Naive thymus-derived CD8-positive, alpha-beta T cell (primary cell): ENCODE results near the gene TMEM186. TPM values are rescaled to one million over a fixed set of nuclear protein-coding genes. Genes with fewer than 3 reads are reported as not detected.
"Not testable (repeated sequence)": the region's sequence is repeated elsewhere in the genome, so short reads cannot be mapped to it uniquely, and the experiment has no call there.

Experiments used
- ATAC-seq, 2 donors: fragments of 150-1000 bp; cut with Tn5 transposase in 1 of 2; sonication (Bioruptor Pico), chemical (Tn5 transposase) in 1 of 2; 1 replicate in 1 of 2; 2 replicates in 1 of 2; pipeline ENCODE4 v1.10.0; 2021; ENCODE audit warnings: mild to moderate bottlenecking in 2 of 2, moderate library complexity in 2 of 2
- POLR2A ChIA-PET: fragments of 350-600 bp; sonication (Branson Sonifier 250); formaldehyde crosslinking; loops from one replicate; lab custom pipeline; 2021; ENCODE audit warnings: antibody characterized with exemption; lab: Charles Lee
- DNase-seq, 10 donors: peaks; one replicate each; pipeline versions ENCODE4 v3.0.0 to v3.0.0-alpha.2; 2020 to 2022
- H3K27ac Mint-ChIP-seq, 10 donors: one replicate each; pipeline ENCODE4 v1.8.0; 2020 to 2022; ENCODE audit warnings: mild to moderate bottlenecking in 10 of 10, mixed read lengths in 10 of 10, moderate library complexity in 4 of 10, inconsistent platforms in 1 of 10
- H3K27me3 Mint-ChIP-seq, 5 donors: one replicate each; pipeline ENCODE4 v1.8.0; 2021 to 2022; ENCODE audit warnings: mixed read lengths in 5 of 5
- H3K36me3 Mint-ChIP-seq, 3 donors: one replicate each; pipeline ENCODE4 v1.8.0; 2020 to 2022; ENCODE audit warnings: mixed read lengths in 3 of 3, mild to moderate bottlenecking in 2 of 3, inconsistent platforms in 1 of 3
- H3K4me1 Mint-ChIP-seq, 4 donors: one replicate each; pipeline ENCODE4 v1.8.0; 2021 to 2022; ENCODE audit warnings: mixed read lengths in 4 of 4
- H3K4me3 Mint-ChIP-seq, 10 donors: one replicate each; pipeline ENCODE4 v1.8.0; 2020 to 2022; ENCODE audit warnings: mild to moderate bottlenecking in 10 of 10, mixed read lengths in 10 of 10, moderate library complexity in 6 of 10, inconsistent platforms in 1 of 10
- H3K9me3 Mint-ChIP-seq, 9 donors: one replicate each; pipeline ENCODE4 v1.8.0; 2020 to 2022; ENCODE audit warnings: mixed read lengths in 9 of 9, mild to moderate bottlenecking in 3 of 9, inconsistent platforms in 1 of 9, moderate library complexity in 1 of 9
- polyA plus RNA-seq, 3 donors: library from polyadenylated mRNA; unstranded; fragments of 300-500 nt; fragmentation: Illumina TruSeq; gene quantifications; one replicate each; pipeline ENCODE4 v1.2.3, GENCODE V29; 2021
- total RNA-seq, 8 experiments: library from RNA in 2 of 8; stranded (reverse) in 2 of 8; gene quantifications; one replicate each; pipeline ENCODE4 v1.2.3 and lab custom pipeline; 2021 to 2026

TMEM186 gene
- total and polyA plus RNA-seq, 5 experiments from 2014 or later, result 10.3 to 15.8 (median 12.5) TPM

DNA sequence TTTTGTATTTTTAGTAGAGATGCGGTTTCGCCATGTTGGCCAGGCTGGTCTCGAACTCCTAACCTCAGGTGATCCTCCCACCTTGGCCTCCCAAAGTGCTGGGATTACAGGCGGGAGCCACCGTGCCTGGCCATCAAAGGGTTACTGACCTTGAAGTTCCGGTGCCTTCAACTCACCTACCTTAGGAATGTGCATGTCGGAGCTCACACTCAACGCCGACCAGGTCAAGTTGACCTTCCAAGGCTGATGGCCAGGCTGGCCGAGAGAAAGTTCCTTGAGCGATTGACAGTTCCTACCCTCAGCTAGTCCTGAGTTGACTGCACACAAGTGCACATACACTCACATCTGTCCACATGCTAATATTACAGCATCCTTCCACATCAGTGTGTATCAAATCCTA lies 11.1 kb downstream of the TMEM186 start:
- not testable (repeated sequence) for ATAC-seq, H3K36me3 Mint-ChIP-seq, H3K27me3 Mint-ChIP-seq, H3K9me3 Mint-ChIP-seq, H3K27ac Mint-ChIP-seq, H3K4me1 Mint-ChIP-seq, H3K4me3 Mint-ChIP-seq, DNase-seq
- POLR2A ChIA-PET, result interaction anchor here (0.6 kb wide), 1 partner anchor 270 kb away, joined by 4 read pairs; no protein-coding TSS in a partner anchor

DNA sequence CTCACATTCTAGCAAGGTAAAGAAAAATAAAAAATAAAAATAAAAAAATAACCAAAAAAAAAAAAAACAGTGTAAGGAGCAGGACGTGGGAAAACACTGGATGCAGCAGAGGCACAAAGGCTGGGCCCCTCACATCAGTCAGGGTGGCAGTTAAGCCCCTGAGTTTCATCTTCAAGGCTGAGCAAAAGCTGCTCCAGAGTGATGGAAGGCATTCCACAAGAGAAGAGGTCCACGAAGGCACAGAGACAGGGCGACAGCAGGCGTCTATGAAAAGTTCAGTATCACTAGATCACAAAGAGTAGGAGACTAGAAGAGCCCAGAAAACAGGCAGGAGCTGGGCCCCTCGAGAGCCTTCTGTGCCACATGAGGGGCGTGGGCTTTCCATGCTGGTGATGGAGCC lies 12.0 kb downstream of the TMEM186 start:
- POLR2A ChIA-PET, result no interaction called here
- no peak overlapping the region for H3K4me3 Mint-ChIP-seq
- DNase-seq, result no peak
- no peaks in the 10 kb centered on the region for H3K9me3 Mint-ChIP-seq
- H3K27me3 Mint-ChIP-seq, result no peaks in the 10 kb centered on the region
- no peak overlapping the region for H3K27ac Mint-ChIP-seq
- H3K36me3 Mint-ChIP-seq, result no peaks in the 10 kb centered on the region
- H3K4me1 Mint-ChIP-seq, result no peaks in the 10 kb centered on the region
- ATAC-seq, result no peak

- POLR2A ChIA-PET, result no interaction called here
Measured at GRCh38 chr16:8782673-8783072, 14.8 kb downstream of the TMEM186 start.

GRCh38 chr16:8781797-8782196 lies 15.6 kb downstream of the TMEM186 start:
- Mint-ChIP-seq H3K36me3 (peaks cover 0 to 11% (median 8%) of the 10 kb centered on the region in 3 donors), H3K4me1 (no peaks in the 10 kb centered on the region), H3K27me3 (no peaks in the 10 kb centered on the region)

More at GRCh38 chr16:8782673-8783072, 14.8 kb downstream of the TMEM186 start:
- no peak for DNase-seq
- ATAC-seq, result no peak
- Mint-ChIP-seq H3K36me3 (peaks cover 0 to 5% (median 2%) of the 10 kb centered on the region in 3 donors), H3K27me3 (no peaks in the 10 kb centered on the region), H3K9me3 (no peaks in the 10 kb centered on the region), H3K4me3 (no peak overlapping the region), H3K4me1 (no peaks in the 10 kb centered on the region), H3K27ac (peak overlapping the region in 1 of 10 donors; percentile 78)

DNA sequence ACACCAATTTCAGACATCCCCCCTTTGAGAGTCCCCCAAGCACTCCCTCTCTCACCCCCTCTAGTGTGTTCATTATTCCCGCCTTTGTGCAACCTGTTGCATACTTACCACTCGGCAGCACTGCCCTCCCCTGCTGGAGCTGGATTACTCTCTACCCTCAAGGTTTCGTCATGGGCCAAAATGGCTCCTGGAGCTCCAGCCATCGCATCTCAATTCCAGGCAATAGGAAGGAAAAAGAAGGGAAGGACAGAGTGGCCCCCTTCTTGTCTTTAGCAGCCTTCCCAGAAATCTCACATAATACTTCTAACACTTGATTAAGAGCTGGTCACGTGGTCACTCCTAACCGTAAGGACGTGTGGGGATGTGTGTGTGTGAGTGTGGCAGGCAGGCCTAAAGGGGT lies 20.2 kb downstream of the TMEM186 start:
- Mint-ChIP-seq H3K36me3 (peaks cover 4 to 49% (median 39%) of the 10 kb centered on the region in 3 donors), H3K4me3 (no peak overlapping the region), H3K4me1 (no peaks in the 10 kb centered on the region), H3K27me3 (no peaks in the 10 kb centered on the region), H3K27ac (peak overlapping the region in 1 of 10 donors; percentile 8), H3K9me3 (no peaks in the 10 kb centered on the region)
- DNase-seq (no peak), ATAC-seq (no peak)
- POLR2A ChIA-PET, result no interaction called here

More at GRCh38 chr16:8781797-8782196, 15.6 kb downstream of the TMEM186 start:
- ATAC-seq (no peak), DNase-seq (no peak)
- POLR2A ChIA-PET, result no interaction called here
- H3K9me3 Mint-ChIP-seq, result no peaks in the 10 kb centered on the region
- H3K4me3 Mint-ChIP-seq, result no peak overlapping the region
- H3K27ac Mint-ChIP-seq, result no peak overlapping the region

GRCh38 chr16:8776129-8776584 lies 21.3 kb downstream of the TMEM186 start:
- Mint-ChIP-seq H3K9me3 (no peaks in the 10 kb centered on the region), H3K36me3 (peaks cover 9 to 54% (median 39%) of the 10 kb centered on the region in 3 donors), H3K27ac (no peak overlapping the region), H3K4me3 (no peak overlapping the region), H3K4me1 (no peaks in the 10 kb centered on the region), H3K27me3 (no peaks in the 10 kb centered on the region)
- ATAC-seq (no peak), DNase-seq (no peak)
- POLR2A ChIA-PET, result no interaction called here

DNA sequence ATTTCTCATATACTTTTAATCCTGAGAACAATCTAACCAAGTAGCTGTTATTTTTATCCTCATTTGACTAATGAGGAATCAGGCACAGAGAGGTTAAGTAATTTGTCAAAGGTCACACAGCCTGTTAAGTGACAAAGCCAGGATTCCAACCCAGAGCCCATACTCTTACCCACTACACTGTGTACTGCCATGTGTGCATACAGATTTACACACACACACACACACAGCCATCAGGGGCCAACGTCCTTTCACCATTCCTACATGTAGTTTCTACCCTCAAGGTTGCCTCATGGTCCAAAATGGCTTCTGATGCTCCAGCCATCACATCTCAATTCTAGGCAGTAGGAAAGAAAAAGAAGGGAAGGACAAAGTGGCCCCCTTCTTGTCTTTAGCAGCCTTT lies 22.1 kb downstream of the TMEM186 start:
- Mint-ChIP-seq H3K36me3 (peaks cover 9 to 54% (median 39%) of the 10 kb centered on the region in 3 donors), H3K27ac (no peak overlapping the region), H3K4me3 (no peak overlapping the region), H3K27me3 (no peaks in the 10 kb centered on the region), H3K4me1 (no peaks in the 10 kb centered on the region), H3K9me3 (no peaks in the 10 kb centered on the region)
- POLR2A ChIA-PET, result interaction anchor here (0.5 kb wide), 1 partner anchor 149 kb away, joined by 3 read pairs; no protein-coding TSS in a partner anchor
- DNase-seq, result no peak
- ATAC-seq, result no peak

GRCh38 chr16:8774208-8774607 lies 23.2 kb downstream of the TMEM186 start:
- Mint-ChIP-seq H3K9me3 (no peaks in the 10 kb centered on the region), H3K27me3 (no peaks in the 10 kb centered on the region), H3K4me3 (no peak overlapping the region), H3K27ac (peak overlapping the region in 1 of 10 donors; percentile 33), H3K4me1 (no peaks in the 10 kb centered on the region), H3K36me3 (peaks cover 9 to 54% (median 42%) of the 10 kb centered on the region in 3 donors)
- DNase-seq, result no peak
- no peak for ATAC-seq
- POLR2A ChIA-PET, result no interaction called here

GRCh38 chr16:8773537-8773936 lies 23.9 kb downstream of the TMEM186 start:
- H3K9me3 Mint-ChIP-seq, result no peaks in the 10 kb centered on the region
- H3K4me3 Mint-ChIP-seq, result no peak overlapping the region
- H3K36me3 Mint-ChIP-seq, result peaks cover 9 to 59% (median 43%) of the 10 kb centered on the region in 3 donors
- H3K4me1 Mint-ChIP-seq, result no peaks in the 10 kb centered on the region
- no peak for ATAC-seq
- POLR2A ChIA-PET, result no interaction called here
- no peaks in the 10 kb centered on the region for H3K27me3 Mint-ChIP-seq
- DNase-seq, result no peak
- no peak overlapping the region for H3K27ac Mint-ChIP-seq

DNA sequence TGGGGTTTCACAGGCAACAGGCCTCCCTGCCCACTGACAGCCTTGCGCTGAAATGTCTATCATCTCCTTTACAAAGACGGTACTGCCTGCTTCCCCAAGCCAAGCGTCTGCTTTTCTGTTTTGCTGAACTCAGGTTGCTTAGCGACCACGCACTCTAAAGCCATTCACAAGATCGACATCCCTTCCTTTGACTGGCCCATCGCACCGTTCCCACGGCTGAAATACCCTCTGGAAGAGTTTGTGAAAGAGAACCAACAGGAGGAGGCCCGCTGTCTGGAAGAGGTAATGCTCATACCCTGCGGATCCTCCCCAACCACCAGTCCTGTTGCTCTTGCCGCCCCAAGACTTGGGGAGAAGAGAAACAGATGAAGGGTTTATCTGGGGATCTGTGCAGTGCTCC lies 28.7 kb downstream of the TMEM186 start:
- no peak overlapping the region for H3K4me3 Mint-ChIP-seq
- DNase-seq, result no peak
- no peak overlapping the region for H3K27ac Mint-ChIP-seq
- H3K9me3 Mint-ChIP-seq, result no peaks in the 10 kb centered on the region
- no peak for ATAC-seq
- peaks cover 9 to 61% (median 24%) of the 10 kb centered on the region in 3 donors for H3K36me3 Mint-ChIP-seq
- no peaks in the 10 kb centered on the region for H3K27me3 Mint-ChIP-seq
- H3K4me1 Mint-ChIP-seq, result no peaks in the 10 kb centered on the region
- POLR2A ChIA-PET, result no interaction called here

GRCh38 chr16:8768283-8768682 lies 29.2 kb downstream of the TMEM186 start:
- H3K4me1 Mint-ChIP-seq, result no peaks in the 10 kb centered on the region
- ATAC-seq, result no peak
- H3K9me3 Mint-ChIP-seq, result no peaks in the 10 kb centered on the region
- no peak for DNase-seq
- no peaks in the 10 kb centered on the region for H3K27me3 Mint-ChIP-seq
- H3K36me3 Mint-ChIP-seq, result peaks cover 9 to 57% (median 21%) of the 10 kb centered on the region in 3 donors
- H3K4me3 Mint-ChIP-seq, result no peak overlapping the region
- POLR2A ChIA-PET, result no interaction called here
- H3K27ac Mint-ChIP-seq, result peak overlapping the region in 1 of 10 donors; percentile 66

GRCh38 chr16:8767176-8767575 lies 30.3 kb downstream of the TMEM186 start:
- no peaks in the 10 kb centered on the region for H3K27me3 Mint-ChIP-seq
- ATAC-seq (no peak), DNase-seq (no peak)
- no peak overlapping the region for H3K27ac Mint-ChIP-seq
- peaks cover 5 to 46% (median 16%) of the 10 kb centered on the region in 3 donors for H3K36me3 Mint-ChIP-seq
- POLR2A ChIA-PET, result no interaction called here
- no peaks in the 10 kb centered on the region for H3K4me1 Mint-ChIP-seq
- no peak overlapping the region for H3K4me3 Mint-ChIP-seq
- no peaks in the 10 kb centered on the region for H3K9me3 Mint-ChIP-seq

GRCh38 chr16:8764525-8765250 lies 32.8 kb downstream of the TMEM186 start:
- POLR2A ChIA-PET, result no interaction called here
- Mint-ChIP-seq H3K9me3 (no peaks in the 10 kb centered on the region), H3K27ac (no peak overlapping the region), H3K27me3 (no peaks in the 10 kb centered on the region), H3K36me3 (peaks cover 0 to 45% (median 21%) of the 10 kb centered on the region in 3 donors), H3K4me3 (no peak overlapping the region), H3K4me1 (no peaks in the 10 kb centered on the region)
- DNase-seq (no peak), ATAC-seq (no peak)
